Pancreas (tissue), 10 donors: ENCODE measurements around the gene FXR1. TPM values are rescaled to one million over a fixed set of nuclear protein-coding genes. Genes with fewer than 3 reads are reported as not detected.

Experiments
- ATAC-seq, 4 donors: fragments of 200-7000 bp; cut with Tn5 transposase; one replicate each; pipeline versions ENCODE4 v1.8.0 to v1.9.1; 2020; ENCODE audit warnings: mild to moderate bottlenecking in 4 of 4, moderate library complexity in 4 of 4
- DNase-seq, 6 donors: peaks; one replicate each; pipeline ENCODE4 v3.0.0-alpha.2; 2020
- FAIRE-seq: peaks from 2 replicates; lab custom pipeline; 2012; peaks lifted over from hg19 to GRCh38; lab: Jason Lieb, UNC
- H3K27ac ChIP-seq, 4 donors: fragments of 200-600 bp; sonication (generic); 1 replicate in 3 of 4; 2 replicates in 1 of 4; pipeline versions ENCODE4 v1.5.0 to v1.8.0; 2020
- H3K27me3 ChIP-seq, 4 donors: fragments of 200-600 bp; one replicate each; pipeline ENCODE4 v1.8.0; 2021
- H3K36me3 ChIP-seq, 3 donors: fragments of 200-600 bp; sonication (generic) in 1 of 3; one replicate each; pipeline versions ENCODE4 v1.5.0 to v1.8.0; 2020 to 2021
- H3K4me1 ChIP-seq, 3 donors: fragments of 200-600 bp; one replicate each; pipeline ENCODE4 v1.8.0; 2021
- H3K4me3 ChIP-seq, 4 donors: fragments of 200-600 bp; sonication (generic) in 2 of 4; one replicate each; pipeline versions ENCODE4 v1.5.0 to v1.8.0; 2020 to 2021
- H3K9me3 ChIP-seq, 4 donors: fragments of 200-600 bp; one replicate each; pipeline ENCODE4 v1.8.0; 2021
- CTCF ChIP-seq, 4 donors: fragments of 200-600 bp; sonication (generic) in 3 of 4; IDR thresholded peaks; one replicate each; pipeline versions ENCODE4 v1.5.0 to v1.8.0; 2021; ENCODE audit warnings: antibody characterized with exemption in 4 of 4
- WGBS, 2 donors: extraction: QIAGEN DNeasy Blood & Tissue Kit; methylation state at CpG; one replicate each; pipeline ENCODE4 v1.1.7; 2013; 5-methylcytosine and 5-hydroxymethylcytosine counted together
- intact Hi-C, 3 donors: fragments of 100-400 bp; cut with DNase I; formaldehyde crosslinking; loops; one replicate each; pipeline versions ENCODE4 v1.11.1 to v1.14.2; 2022
- polyA plus RNA-seq, 2 donors: library from polyadenylated mRNA; stranded (reverse); fragments of 200-250 nt; gene quantifications; one replicate each; pipeline ENCODE4 v1.2.3, GENCODE V29; 2013
- total RNA-seq, 6 donors: library from RNA; stranded (reverse); fragmentation: NEBNext Ultra II Directional in 4 of 6; extraction: Animal tissue kit (Norgen Biotek cat#: 25700) in 4 of 6; gene quantifications; one replicate each; pipeline versions ENCODE4 v1.2.1 to v1.2.4, GENCODE V29; 2021 to 2023
- donor health status: healthy with polysubstance abuse.
- donor health status: DM: no; HTN: no; CAD: no; lungs with moderate emphysema.
- donor health status: DM: no; HTN: no; CAD: no.
- donor health status: control.
- donor health status: control.
- donor health status: Bipolar disorder and iron deficiency.
- donor health status: DM: yes; HTN: yes; CAD: no.
- donor health status: DM: no; HTN: no; CAD: no.
- donor health status: DM: no; HTN: no; CAD: no.
- donor health status: DM: yes; HTN: yes; CAD: no.

FXR1 gene
- total and polyA plus RNA-seq, 8 donors = 33.5 to 76.6 (median 58.4) TPM

- no peak for DNase-seq
- Histone ChIP-seq H3K4me3 (no peak overlapping the region), H3K4me1 (no peaks in the 10 kb centered on the region), H3K27ac (no peak overlapping the region), H3K27me3 (no peaks in the 10 kb centered on the region), H3K9me3 (no peaks in the 10 kb centered on the region), H3K36me3 (peaks cover 0 to 29% (median under 1%) of the 10 kb centered on the region in 3 donors)
- FAIRE-seq = peak; percentile 29
- no peak for TF ChIP-seq CTCF (IDR thresholded peaks at IDR 0.05)
- intact Hi-C loops = no loop called here
- WGBS, 2 donors = 92 to 97% methylated on average over 2 of the region's 2 CpGs
- ATAC-seq = no peak
These were observed 61.1 kb downstream of the FXR1 start for GRCh38 chr3:180973543-180973942.

GRCh38 chr3:180974286-180974685 lies 61.8 kb downstream of the FXR1 start:
- H3K9me3 ChIP-seq = no peaks in the 10 kb centered on the region
- DNase-seq = no peak
- TF ChIP-seq CTCF (IDR thresholded peaks at IDR 0.05) = no peak
- no peak overlapping the region for H3K4me3 ChIP-seq
- H3K27ac ChIP-seq = no peak overlapping the region
- no peaks in the 10 kb centered on the region for H3K4me1 ChIP-seq
- WGBS, 2 donors = 95% methylated on average over 6 of the region's 6 CpGs
- FAIRE-seq = no peak
- no peak for ATAC-seq
- no peaks in the 10 kb centered on the region for H3K27me3 ChIP-seq
- peaks cover 0 to 22% (median 0%) of the 10 kb centered on the region in 3 donors for H3K36me3 ChIP-seq
- intact Hi-C loops = no loop called here

GRCh38 chr3:180977498-180977897 lies 65.0 kb downstream of the FXR1 start:
- Histone ChIP-seq H3K9me3 (no peaks in the 10 kb centered on the region), H3K27me3 (no peaks in the 10 kb centered on the region), H3K4me1 (no peaks in the 10 kb centered on the region), H3K4me3 (no peak overlapping the region), H3K27ac (no peak overlapping the region), H3K36me3 (no peaks in the 10 kb centered on the region)
- TF ChIP-seq CTCF (IDR thresholded peaks at IDR 0.05) = no peak
- intact Hi-C loops = no loop called here
- ATAC-seq = no peak
- DNase-seq = no peak
- no peak for FAIRE-seq

GRCh38 chr3:180979961-180980360 lies 67.5 kb downstream of the FXR1 start:
- FAIRE-seq = no peak
- H3K9me3 ChIP-seq = no peaks in the 10 kb centered on the region
- no peaks in the 10 kb centered on the region for H3K4me1 ChIP-seq
- ATAC-seq = no peak
- H3K4me3 ChIP-seq = no peak overlapping the region
- H3K27ac ChIP-seq = no peak overlapping the region
- no peak for DNase-seq
- H3K27me3 ChIP-seq = no peaks in the 10 kb centered on the region
- peaks cover 0 to 12% (median 0%) of the 10 kb centered on the region in 3 donors for H3K36me3 ChIP-seq
- intact Hi-C loops = no loop called here
- no peak for TF ChIP-seq CTCF (IDR thresholded peaks at IDR 0.05)

- no peaks in the 10 kb centered on the region for H3K27me3 ChIP-seq
- H3K9me3 ChIP-seq = no peaks in the 10 kb centered on the region
- peaks cover 0 to 17% (median 0%) of the 10 kb centered on the region in 3 donors for H3K36me3 ChIP-seq
- intact Hi-C loops = no loop called here
- ATAC-seq (peak in 1 of 4 donors; percentile 71), DNase-seq (no peak), FAIRE-seq (no peak)
- no peak overlapping the region for H3K4me3 ChIP-seq
- no peak overlapping the region for H3K27ac ChIP-seq
- no peaks in the 10 kb centered on the region for H3K4me1 ChIP-seq
- no peak for TF ChIP-seq CTCF (IDR thresholded peaks at IDR 0.05)
These were observed 68.1 kb downstream of the FXR1 start for GRCh38 chr3:180980611-180981010.
